HG02623 (cell line): Measurements from ENCODE around the gene DTX2.
"Not testable (repeated sequence)": the region's sequence is repeated elsewhere in the genome, so short reads cannot be mapped to it uniquely, and the experiment has no call there.

ENCODE experiments used
- ATAC-seq: cut with Tn5 transposase; IDR thresholded peaks from one replicate; pipeline ENCODE4 v1.9.1; 2021; ENCODE audit warnings: moderate library complexity; ENCODE audit not compliant: unreplicated experiment

The DTX2 gene

GRCh38 chr7:76485822-76486610 is 24.5 kb downstream of the DTX2 start:
- ATAC-seq, result peak; percentile 4

DNA sequence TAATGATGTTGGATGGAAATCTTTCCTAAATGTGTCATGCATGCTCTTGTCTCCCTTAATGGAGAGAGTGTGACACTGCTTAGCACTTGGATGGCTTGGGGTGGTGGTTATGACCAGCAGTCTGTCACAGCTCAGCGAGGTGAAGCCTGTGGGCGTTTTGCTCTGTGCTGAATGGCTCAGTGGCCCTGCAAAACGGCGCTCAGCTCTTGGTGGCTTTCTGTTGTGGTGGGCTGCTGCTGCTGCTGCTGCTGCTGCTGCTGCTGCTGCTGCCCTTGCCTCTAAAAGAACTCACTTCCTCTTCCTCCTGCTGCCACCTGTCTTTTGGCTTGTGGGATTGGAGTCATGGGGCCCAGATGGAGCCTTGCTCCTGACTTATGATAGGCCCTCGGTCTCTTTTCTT is 25.1 kb downstream of the DTX2 start:
- peak; percentile 97 for ATAC-seq

GRCh38 chr7:76487969-76488368 is 26.5 kb downstream of the DTX2 start:
- not testable (repeated sequence) for ATAC-seq

DNA sequence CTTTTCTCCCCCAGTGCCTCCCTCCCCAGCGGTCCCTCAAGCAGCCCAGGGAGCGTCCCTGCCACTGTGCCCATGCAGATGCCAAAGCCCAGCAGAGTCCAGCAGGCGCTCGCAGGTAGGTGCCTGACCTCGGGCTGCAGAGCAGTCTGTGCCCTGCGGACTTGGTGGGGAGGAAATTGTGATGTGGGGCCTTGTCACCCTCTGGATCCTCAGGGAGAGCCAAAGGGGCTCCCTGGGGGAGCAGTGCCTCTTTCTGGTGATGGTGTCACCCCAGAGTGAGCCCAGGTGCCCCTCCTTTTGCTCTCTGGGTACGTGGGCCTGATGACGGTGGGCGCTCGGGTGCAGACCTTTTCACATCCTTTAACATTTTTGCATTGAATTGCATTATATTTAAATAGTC is 30.6 kb downstream of the DTX2 start:
- ATAC-seq, result not testable (repeated sequence)

GRCh38 chr7:76495717-76496116 is 34.2 kb downstream of the DTX2 start:
- ATAC-seq, result not testable (repeated sequence)

- ATAC-seq, result not testable (repeated sequence)
Observed at GRCh38 chr7:76497918-76498582, 36.5 kb downstream of the DTX2 start.

DNA sequence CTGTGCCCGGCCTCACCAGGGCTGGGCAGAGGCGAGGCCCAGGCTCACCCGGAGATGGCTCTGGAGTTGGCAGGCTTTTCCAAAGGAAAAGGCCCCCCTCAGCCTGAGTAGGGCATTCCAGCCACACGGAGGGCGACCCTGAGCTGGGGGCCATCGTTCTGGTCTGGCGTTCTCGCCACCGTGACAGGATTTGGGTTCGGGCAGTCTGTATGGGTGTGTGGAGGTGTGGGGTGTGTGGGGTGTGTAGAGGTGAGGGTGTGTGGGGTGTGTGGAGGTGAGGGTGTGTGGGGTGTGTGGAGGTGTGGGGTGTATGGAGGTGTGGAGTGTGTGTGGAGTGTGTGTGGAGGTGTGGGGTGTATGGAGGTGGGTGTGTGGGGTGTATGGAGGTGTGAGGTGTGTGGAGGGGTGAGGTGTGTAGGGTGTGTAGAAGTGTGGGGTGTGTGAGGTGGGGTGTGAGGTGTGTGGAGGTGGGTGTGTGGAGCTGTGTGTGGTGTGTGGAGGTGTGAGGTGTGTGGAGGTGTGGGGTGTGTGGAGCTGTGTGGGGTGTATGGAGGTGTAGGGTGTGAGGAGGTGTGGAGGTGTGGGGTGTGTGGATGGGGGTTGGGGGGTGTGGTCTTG is 37.2 kb downstream of the DTX2 start:
- ATAC-seq, result not testable (repeated sequence)

GRCh38 chr7:76499201-76499923 is 37.9 kb downstream of the DTX2 start:
- not testable (repeated sequence) for ATAC-seq

DNA sequence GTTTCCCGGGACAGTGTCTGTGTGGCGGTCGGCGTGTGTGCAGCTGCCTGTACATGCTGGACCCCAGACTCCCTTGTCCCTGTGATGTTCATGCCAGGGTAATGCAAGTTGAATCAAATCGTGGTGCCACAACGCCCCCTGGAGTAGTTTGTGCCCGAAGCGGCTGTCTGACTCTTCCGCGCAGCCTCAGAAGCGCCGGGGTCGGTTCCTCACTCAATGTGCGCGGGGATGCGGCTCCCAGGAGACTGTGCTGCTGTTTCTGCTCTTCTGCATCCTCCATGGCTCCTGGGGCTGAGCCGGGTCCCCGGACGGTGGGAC is 38.4 kb downstream of the DTX2 start:
- ATAC-seq, result not testable (repeated sequence)

DNA sequence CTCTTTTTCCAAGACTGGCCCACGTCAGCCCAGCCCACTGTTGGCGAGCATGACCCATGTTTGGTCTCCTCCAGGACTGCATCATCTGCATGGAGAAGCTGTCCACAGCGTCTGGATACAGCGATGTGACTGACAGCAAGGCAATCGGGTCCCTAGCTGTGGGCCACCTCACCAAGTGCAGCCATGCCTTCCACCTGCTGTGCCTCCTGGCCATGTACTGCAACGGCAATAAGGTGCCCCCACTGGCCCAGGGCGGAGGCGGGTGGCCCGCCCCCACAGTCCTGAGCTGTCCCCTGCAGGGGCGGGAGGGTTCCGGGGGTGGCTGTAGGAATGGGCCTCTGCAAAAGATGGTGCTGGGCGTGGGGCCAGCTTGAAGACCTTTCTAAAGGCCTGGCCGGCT is 40.7 kb downstream of the DTX2 start:
- ATAC-seq, result not testable (repeated sequence)

- not testable (repeated sequence) for ATAC-seq
Observed at GRCh38 chr7:76502836-76503235, 41.3 kb downstream of the DTX2 start.

DNA sequence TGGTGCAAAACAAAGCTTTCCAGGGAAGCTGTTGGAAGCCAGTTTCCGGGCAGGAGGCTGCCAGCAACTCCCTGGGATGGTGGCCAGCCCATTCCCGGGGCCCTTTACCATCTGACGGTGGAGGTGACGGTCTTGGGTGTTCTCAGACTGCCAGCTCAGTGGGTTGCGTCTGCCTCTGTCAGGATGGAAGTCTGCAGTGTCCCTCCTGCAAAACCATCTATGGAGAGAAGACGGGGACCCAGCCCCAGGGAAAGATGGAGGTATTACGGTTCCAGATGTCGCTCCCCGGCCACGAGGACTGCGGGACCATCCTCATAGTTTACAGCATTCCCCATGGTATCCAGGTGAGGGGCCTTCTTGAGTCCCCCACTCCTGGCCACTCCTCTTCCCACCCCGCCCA is 41.7 kb downstream of the DTX2 start:
- ATAC-seq, result not testable (repeated sequence)

DNA sequence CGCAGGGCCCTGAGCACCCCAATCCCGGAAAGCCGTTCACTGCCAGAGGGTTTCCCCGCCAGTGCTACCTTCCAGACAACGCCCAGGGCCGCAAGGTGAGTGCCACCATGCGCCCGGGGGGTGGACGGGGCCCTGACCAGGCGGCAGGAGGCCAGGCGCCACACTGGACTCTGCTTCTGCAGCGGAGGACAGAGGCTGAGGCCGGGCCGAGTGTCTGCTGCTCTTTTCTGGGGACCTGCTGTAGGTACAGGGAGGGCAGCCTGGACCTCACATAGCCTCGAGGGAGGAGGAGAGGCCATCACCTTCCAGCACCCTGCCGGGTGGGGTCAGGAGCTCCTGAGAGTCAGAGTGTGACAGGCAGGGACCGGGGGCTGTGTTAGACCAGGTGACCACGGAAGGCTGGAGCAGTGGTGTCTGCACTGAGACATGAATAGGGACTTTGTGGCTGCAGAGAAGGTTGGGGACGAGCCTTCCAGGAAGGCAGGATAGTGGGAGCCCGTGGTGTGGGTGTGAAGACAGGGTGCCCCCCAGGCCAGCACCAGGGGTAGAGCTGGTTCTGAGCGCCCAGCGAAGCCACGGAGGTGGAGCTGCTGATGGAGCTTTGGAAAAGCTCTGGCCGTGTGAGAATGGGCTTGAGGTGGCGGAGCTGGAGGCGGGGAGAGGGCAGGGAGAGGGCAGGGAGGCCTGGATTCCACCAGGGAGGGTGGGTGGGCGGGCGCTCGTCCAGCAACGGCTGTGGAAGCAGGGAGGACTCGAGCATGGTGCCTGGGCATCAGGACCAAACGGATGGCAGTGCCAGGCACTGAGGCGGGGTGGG is 43.0 kb downstream of the DTX2 start:
- not testable (repeated sequence) for ATAC-seq

DNA sequence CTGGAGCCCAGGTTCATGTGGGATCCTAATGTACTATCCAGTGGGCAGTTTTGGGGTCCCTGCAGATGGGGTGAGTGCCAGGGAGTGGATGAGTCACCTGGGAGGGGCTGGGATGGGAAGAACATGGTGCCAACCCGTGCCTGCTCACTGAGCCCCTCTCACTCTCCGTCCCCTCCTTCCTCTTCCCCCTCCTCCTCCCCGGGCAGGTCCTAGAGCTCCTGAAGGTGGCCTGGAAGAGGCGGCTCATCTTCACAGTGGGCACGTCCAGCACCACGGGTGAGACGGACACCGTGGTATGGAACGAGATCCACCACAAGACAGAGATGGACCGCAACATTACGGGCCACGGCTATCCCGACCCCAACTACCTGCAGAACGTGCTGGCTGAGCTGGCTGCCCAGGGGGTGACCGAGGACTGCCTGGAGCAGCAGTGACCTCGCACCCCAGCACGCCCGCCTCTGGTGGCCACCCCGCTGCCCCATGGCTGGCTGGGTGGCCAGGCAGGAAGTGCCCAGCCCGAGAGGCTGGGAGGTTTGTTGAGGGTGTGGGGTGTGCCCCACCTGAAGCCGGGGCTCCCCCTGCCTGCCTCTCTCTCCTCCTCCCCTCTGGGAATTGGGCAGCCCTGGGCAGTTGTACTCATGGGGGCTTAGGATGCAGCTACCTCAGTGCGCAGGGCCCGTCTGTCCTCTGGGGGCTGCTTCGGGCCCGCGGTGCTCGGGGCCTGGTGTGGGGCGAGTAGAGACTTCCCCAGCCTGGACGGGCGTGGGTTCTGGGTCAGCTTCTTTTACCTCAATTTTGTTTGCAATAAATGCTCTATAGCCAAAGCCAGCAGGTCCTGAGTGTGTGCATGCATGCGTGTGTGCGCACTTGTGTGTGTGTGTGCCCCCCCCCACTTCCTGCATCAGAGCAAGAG is 43.9 kb downstream of the DTX2 start:
- no peak for ATAC-seq

DNA sequence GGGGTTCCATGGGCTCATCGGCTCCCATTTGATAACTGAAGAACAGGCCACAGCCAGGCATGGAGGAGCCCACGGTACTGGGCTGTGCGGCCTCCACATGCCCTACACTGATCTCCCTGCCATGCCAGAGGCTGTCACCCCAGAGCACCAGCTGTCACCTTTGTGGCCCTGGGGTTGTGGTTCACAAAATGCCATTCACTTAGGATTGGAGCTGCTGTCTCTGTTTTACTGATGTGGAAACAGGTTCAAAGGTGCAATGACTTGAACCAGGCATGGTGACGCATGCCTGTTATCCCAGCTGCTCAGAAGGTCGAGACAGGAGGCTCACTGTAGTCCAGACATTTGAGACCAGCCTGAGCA is 44.6 kb downstream of the DTX2 start:
- ATAC-seq, result no peak

GRCh38 chr7:76506643-76507042 is 45.1 kb downstream of the DTX2 start:
- not testable (repeated sequence) for ATAC-seq

GRCh38 chr7:76507723-76508406 is 46.4 kb downstream of the DTX2 start:
- no peak for ATAC-seq

DNA sequence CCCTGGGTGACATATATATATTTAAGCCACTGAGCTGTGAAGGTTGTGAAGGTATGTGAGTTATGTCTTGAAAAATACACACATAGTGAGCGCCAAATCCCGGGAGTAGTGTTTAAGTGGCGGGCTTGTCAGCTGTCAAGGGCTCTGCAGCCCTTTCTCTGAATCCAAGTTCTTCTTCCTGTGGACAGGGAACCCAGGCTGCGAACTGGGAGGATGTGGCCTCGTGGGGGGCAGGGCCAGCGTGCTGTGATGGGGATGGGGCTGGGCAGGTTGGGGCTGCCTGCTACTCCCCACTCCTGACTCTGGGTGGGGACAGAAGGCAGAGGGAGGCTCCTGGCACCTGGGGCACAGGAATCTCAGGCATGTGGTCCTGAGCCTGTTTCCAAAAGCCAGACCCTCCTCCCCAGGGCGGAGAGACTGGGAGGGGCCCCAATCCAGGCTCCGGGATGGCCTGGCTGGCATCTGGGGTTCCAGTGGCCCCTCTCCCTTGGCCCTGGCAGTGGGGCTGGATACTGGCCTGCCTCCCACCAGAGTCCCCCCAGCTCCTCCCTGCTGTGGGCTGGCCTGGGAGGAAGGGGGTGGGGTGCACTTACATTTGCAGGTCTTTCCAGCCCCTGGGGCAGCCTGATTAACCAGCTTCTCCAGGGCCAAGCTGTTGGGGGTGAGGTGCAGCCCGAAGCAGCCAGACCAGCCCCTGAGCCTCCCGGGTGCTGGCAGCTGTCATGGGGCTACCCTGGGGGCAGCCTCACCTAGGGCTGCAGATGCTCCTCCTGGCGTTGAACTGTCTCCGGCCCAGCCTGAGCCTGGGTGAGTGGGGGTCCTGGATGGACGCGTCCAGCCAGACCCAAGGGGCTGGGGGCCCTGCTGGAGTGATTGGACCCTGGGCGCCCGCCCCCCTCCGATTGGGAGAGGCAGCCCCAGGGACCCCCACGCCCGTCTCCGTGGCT is 48.7 kb downstream of the DTX2 start, which contains the start of gene UPK3B:
UPK3B (plus strand) TSS at position 622 of the 947 bp plus-strand sequence; CDS start at position 723, 101 bp downstream.
- no peak for ATAC-seq
